ENCODE data around the gene AARS2.

GRCh38 chr6:44309631-44310030 is 3.5 kb downstream of the AARS2 start:
- no peak for TF ChIP-seq TAF1 (IDR thresholded peaks at IDR 0.05; ENCODE audit: borderline replicate concordance, low read depth, low read length)
- no peak for TF ChIP-seq POLR2A (IDR thresholded peaks at IDR 0.05; ENCODE audit: low read depth, low read length)

All from GM12892 (cell line).